Activated CD8-positive, alpha-beta memory T cell treated with anti-CD3 and anti-CD28 coated beads, Interleukin-2, amount 50 U/mL, for 24 hours (primary cell): Measurements from ENCODE around the gene EMILIN2.

Experiments
- DNase-seq: peaks from one replicate; pipeline ENCODE4 v3.0.0-alpha.2; 2020; ENCODE audit errors: extremely low read depth

Gene EMILIN2

GRCh38 chr18:2916184-2916583, 69.4 kb downstream of the EMILIN2 start:
- no peak for DNase-seq

GRCh38 chr18:2917259-2918047, 70.6 kb downstream of the EMILIN2 start:
- DNase-seq: no peak

- DNase-seq: no peak
Observed at GRCh38 chr18:2918761-2919550, 72.2 kb downstream of the EMILIN2 start.

- DNase-seq: no peak
Observed at GRCh38 chr18:2919600-2919999, 72.8 kb downstream of the EMILIN2 start.

GRCh38 chr18:2920027-2920426, 73.2 kb downstream of the EMILIN2 start:
- DNase-seq: no peak

GRCh38 chr18:2920546-2921343, 73.9 kb downstream of the EMILIN2 start:
- DNase-seq: no peak

GRCh38 chr18:2921778-2922177, 75.0 kb downstream of the EMILIN2 start:
- DNase-seq: no peak

- no peak for DNase-seq
Observed at GRCh38 chr18:2923464-2923863, 76.7 kb downstream of the EMILIN2 start.

- no peak for DNase-seq
Observed at GRCh38 chr18:2924920-2925319, 78.1 kb downstream of the EMILIN2 start.

- DNase-seq: no peak
Observed at GRCh38 chr18:2926528-2926927, 79.7 kb downstream of the EMILIN2 start.

GRCh38 chr18:2927745-2928144, 80.9 kb downstream of the EMILIN2 start:
- no peak for DNase-seq

- no peak for DNase-seq
Observed at GRCh38 chr18:2932247-2933181, 85.7 kb downstream of the EMILIN2 start.

GRCh38 chr18:2933995-2934394, 87.2 kb downstream of the EMILIN2 start:
- DNase-seq: no peak

GRCh38 chr18:2935438-2936192, 88.8 kb downstream of the EMILIN2 start:
- no peak for DNase-seq

- no peak for DNase-seq
Observed at GRCh38 chr18:2939317-2939716, 92.5 kb downstream of the EMILIN2 start.

GRCh38 chr18:2948038-2948437, 101.2 kb downstream of the EMILIN2 start:
- DNase-seq: no peak

GRCh38 chr18:2952605-2953004, 105.8 kb downstream of the EMILIN2 start:
- no peak for DNase-seq

- no peak for DNase-seq
Observed at GRCh38 chr18:2953935-2954653, 107.3 kb downstream of the EMILIN2 start.

GRCh38 chr18:2954869-2955645, 108.3 kb downstream of the EMILIN2 start:
- no peak for DNase-seq
